Erythroblast (primary cell): ENCODE results near the gene PDE7B.

ENCODE experiments used
- GATA1 ChIP-seq: IDR thresholded peaks from 2 replicates; pipeline ENCODE4 v1.6.1; 2011; ENCODE audit warnings: low read depth, mild to moderate bottlenecking, control low read depth, low read length, moderate library complexity
- POLR2A ChIP-seq: IDR thresholded peaks from 2 replicates; pipeline ENCODE4 v1.6.1; 2011; ENCODE audit warnings: mild to moderate bottlenecking, low read length

- TF ChIP-seq POLR2A (no peak), GATA1 (no peak)
Observed at GRCh38 chr6:135983718-135984343, 132.3 kb downstream of the PDE7B start.
